Spinal cord (tissue), 10 donors: ENCODE results near the gene TRANK1. TPM values are rescaled to one million over a fixed set of nuclear protein-coding genes. Genes with fewer than 3 reads are reported as not detected.
"Not testable (repeated sequence)": the region's sequence is repeated elsewhere in the genome, so short reads cannot be mapped to it uniquely, and the experiment has no call there.

Experiments
- DNase-seq, 6 donors: peaks; one replicate each; pipeline versions ENCODE4 v3.0.0 to v3.0.0-alpha.2; 2013 to 2015; ENCODE audit warnings: low spot score in 6 of 6, low read depth in 4 of 6
- H3K27ac ChIP-seq: one replicate; pipeline ENCODE4 v1.5.1; 2013; ENCODE audit warnings: low read depth, low read length, control low read depth
- H3K27me3 ChIP-seq: one replicate; pipeline ENCODE4 v1.6.1; 2013; ENCODE audit warnings: low read length; ENCODE audit not compliant: control insufficient read depth, insufficient read depth
- H3K36me3 ChIP-seq: one replicate; pipeline ENCODE4 v1.6.1; 2013; ENCODE audit warnings: low read length; ENCODE audit not compliant: control insufficient read depth, insufficient read depth
- H3K4me1 ChIP-seq: one replicate; pipeline ENCODE4 v1.6.1; 2013; ENCODE audit warnings: low read length; ENCODE audit not compliant: control insufficient read depth, insufficient read depth
- H3K4me3 ChIP-seq: one replicate; pipeline ENCODE4 v1.5.1; 2013; ENCODE audit warnings: low read depth, low read length, control low read depth
- H3K9me3 ChIP-seq: one replicate; pipeline ENCODE4 v1.6.1; 2013; ENCODE audit warnings: low read length; ENCODE audit not compliant: control insufficient read depth, insufficient read depth
- WGBS: methylation state at CpG from one replicate; pipeline ENCODE4 v1.1.5; 2013; ENCODE audit warnings: missing lambda C conversion rate; ENCODE audit not compliant: insufficient coverage; 5-methylcytosine and 5-hydroxymethylcytosine counted together
- polyA plus RNA-seq, 2 donors: library from polyadenylated mRNA; unstranded; fragments of 120-200 nt; gene quantifications; one replicate each; pipeline ENCODE4 v1.2.1, GENCODE V29; 2013; ENCODE audit not compliant: insufficient read length in 2 of 2
- total RNA-seq, 2 donors: library from RNA; depleted of rRNA in 1 of 2; stranded (reverse); fragments of 120-200 nt in 1 of 2; fragments of >200 nt in 1 of 2; gene quantifications; one replicate each; pipeline versions ENCODE4 v1.2.3 to v1.2.4, GENCODE V29; 2013 to 2014
- donor health status: healthy.

The TRANK1 gene
- total and polyA plus RNA-seq, 4 donors: 11.1 to 22.4 (median 20.0) TPM

- H3K27me3 ChIP-seq: no peaks in the 10 kb centered on the region
- H3K36me3 ChIP-seq: peaks cover 10% of the 10 kb centered on the region
- H3K4me1 ChIP-seq: no peaks in the 10 kb centered on the region
- 100% methylated on average over 1 of the region's 4 CpGs for WGBS
- no peak for DNase-seq
- no peak overlapping the region for H3K4me3 ChIP-seq
- H3K27ac ChIP-seq: no peak overlapping the region
- no peaks in the 10 kb centered on the region for H3K9me3 ChIP-seq
Measured at GRCh38 chr3:36981006-36981405, 36.2 kb upstream of the TRANK1 start.

GRCh38 chr3:36973139-36973538 lies 28.3 kb upstream of the TRANK1 start:
- DNase-seq: no peak
- Histone ChIP-seq H3K4me1 (peaks cover 12% of the 10 kb centered on the region), H3K27me3 (no peaks in the 10 kb centered on the region), H3K4me3 (no peak overlapping the region), H3K36me3 (no peaks in the 10 kb centered on the region), H3K9me3 (no peaks in the 10 kb centered on the region), H3K27ac (no peak overlapping the region)
- no CpG with 5 or more reads among the region's 1 CpG for WGBS

- no CpG with 5 or more reads among the region's 2 CpGs for WGBS
- H3K9me3 ChIP-seq: no peaks in the 10 kb centered on the region
- H3K27me3 ChIP-seq: no peaks in the 10 kb centered on the region
Measured at GRCh38 chr3:36972163-36972562, 27.3 kb upstream of the TRANK1 start.

GRCh38 chr3:36969540-36970432 lies 24.9 kb upstream of the TRANK1 start:
- H3K4me3 ChIP-seq: no peak overlapping the region
- H3K27me3 ChIP-seq: no peaks in the 10 kb centered on the region
- no peaks in the 10 kb centered on the region for H3K9me3 ChIP-seq
- peak in 4 of 6 donors; percentile 38 to 94 (median 66) for DNase-seq
- H3K27ac ChIP-seq: no peak overlapping the region
- WGBS: 24% methylated on average over 2 of the region's 4 CpGs
- H3K4me1 ChIP-seq: peaks cover 12% of the 10 kb centered on the region
- no peaks in the 10 kb centered on the region for H3K36me3 ChIP-seq

More at GRCh38 chr3:36972163-36972562, 27.3 kb upstream of the TRANK1 start:
- Histone ChIP-seq H3K27ac (no peak overlapping the region), H3K36me3 (no peaks in the 10 kb centered on the region), H3K4me3 (no peak overlapping the region), H3K4me1 (peaks cover 12% of the 10 kb centered on the region)
- no peak for DNase-seq

- H3K36me3 ChIP-seq: no peaks in the 10 kb centered on the region
- H3K4me1 ChIP-seq: peaks cover 12% of the 10 kb centered on the region
- no peaks in the 10 kb centered on the region for H3K9me3 ChIP-seq
- H3K27me3 ChIP-seq: no peaks in the 10 kb centered on the region
- no peak overlapping the region for H3K4me3 ChIP-seq
- DNase-seq: no peak
- H3K27ac ChIP-seq: no peak overlapping the region
- WGBS: no CpG with 5 or more reads among the region's 4 CpGs
Measured at GRCh38 chr3:36969085-36969484, 24.2 kb upstream of the TRANK1 start.

GRCh38 chr3:36965440-36965839 lies 20.6 kb upstream of the TRANK1 start:
- no peak overlapping the region for H3K27ac ChIP-seq
- peaks cover 10% of the 10 kb centered on the region for H3K4me1 ChIP-seq
- H3K27me3 ChIP-seq: no peaks in the 10 kb centered on the region
- H3K36me3 ChIP-seq: no peaks in the 10 kb centered on the region
- WGBS: 80% methylated on average over 2 of the region's 3 CpGs
- DNase-seq: no peak
- H3K9me3 ChIP-seq: no peaks in the 10 kb centered on the region
- no peak overlapping the region for H3K4me3 ChIP-seq

- DNase-seq: no peak
- no peak overlapping the region for H3K27ac ChIP-seq
- no peaks in the 10 kb centered on the region for H3K36me3 ChIP-seq
- no peaks in the 10 kb centered on the region for H3K27me3 ChIP-seq
- H3K4me3 ChIP-seq: no peak overlapping the region
- H3K9me3 ChIP-seq: no peaks in the 10 kb centered on the region
- peaks cover 5% of the 10 kb centered on the region for H3K4me1 ChIP-seq
Measured at GRCh38 chr3:36964817-36965216, 20.0 kb upstream of the TRANK1 start.

GRCh38 chr3:36964331-36964730 lies 19.5 kb upstream of the TRANK1 start:
- no peak overlapping the region for H3K27ac ChIP-seq
- H3K4me1 ChIP-seq: peaks cover 3% of the 10 kb centered on the region
- no peak for DNase-seq
- H3K9me3 ChIP-seq: no peaks in the 10 kb centered on the region
- no CpG with 5 or more reads among the region's 1 CpG for WGBS
- no peak overlapping the region for H3K4me3 ChIP-seq
- H3K27me3 ChIP-seq: no peaks in the 10 kb centered on the region
- H3K36me3 ChIP-seq: no peaks in the 10 kb centered on the region

GRCh38 chr3:36963008-36963407 lies 18.2 kb upstream of the TRANK1 start:
- H3K27me3 ChIP-seq, H3K4me1 ChIP-seq, H3K4me3 ChIP-seq, H3K27ac ChIP-seq, DNase-seq, H3K9me3 ChIP-seq, H3K36me3 ChIP-seq: not testable (repeated sequence)
- 100% methylated on average over 1 of the region's 7 CpGs for WGBS

- WGBS: 100% methylated on average over 1 of the region's 4 CpGs
- Histone ChIP-seq H3K27me3 (no peaks in the 10 kb centered on the region), H3K27ac (no peak overlapping the region), H3K4me3 (no peak overlapping the region), H3K4me1 (no peaks in the 10 kb centered on the region), H3K9me3 (no peaks in the 10 kb centered on the region), H3K36me3 (no peaks in the 10 kb centered on the region)
- no peak for DNase-seq
Measured at GRCh38 chr3:36960502-36960901, 15.6 kb upstream of the TRANK1 start.
